Brain microvascular endothelial cell (primary cell): ENCODE measurements around the gene CALY.

ENCODE experiments used
- DNase-seq: peaks from one replicate; pipeline ENCODE4 v3.0.0-alpha.2; 2020
- H3K27ac ChIP-seq: fragments of 250-450 bp; sonication (Bioruptor Pico); 2 replicates; pipeline ENCODE4 v1.5.1; 2020; ENCODE audit warnings: mild to moderate bottlenecking, moderate library complexity
- H3K27me3 ChIP-seq: fragments of 250-450 bp; sonication (Bioruptor Pico); replicated peaks from 2 replicates; pipeline ENCODE4 v1.5.1; 2020; ENCODE audit warnings: mild to moderate bottlenecking
- H3K36me3 ChIP-seq: fragments of 250-450 bp; sonication (Bioruptor Pico); replicated peaks from 2 replicates; pipeline ENCODE4 v1.5.1; 2020; ENCODE audit warnings: mild to moderate bottlenecking
- H3K4me3 ChIP-seq: 2 replicates; pipeline ENCODE4 v1.5.1; 2011; ENCODE audit warnings: low read depth, mild to moderate bottlenecking, control low read depth, low read length, moderate library complexity
- in situ Hi-C: cut with HindIII; loops from 2 replicates; pipeline ENCODE4 v1.10.0; 2017; ENCODE audit warnings: low sequenced_read_pairs, low pct_ligation_motif_present
- TF ChIP-seq, protein P1 (sequence below): IDR thresholded peaks from 2 replicates; pipeline ENCODE4 v1.5.1; 2011; ENCODE audit warnings: low read depth, mild to moderate bottlenecking, moderate library complexity, low read length, control low read depth, inconsistent platforms; ENCODE audit errors: missing control alignments

Gene CALY

DNA sequence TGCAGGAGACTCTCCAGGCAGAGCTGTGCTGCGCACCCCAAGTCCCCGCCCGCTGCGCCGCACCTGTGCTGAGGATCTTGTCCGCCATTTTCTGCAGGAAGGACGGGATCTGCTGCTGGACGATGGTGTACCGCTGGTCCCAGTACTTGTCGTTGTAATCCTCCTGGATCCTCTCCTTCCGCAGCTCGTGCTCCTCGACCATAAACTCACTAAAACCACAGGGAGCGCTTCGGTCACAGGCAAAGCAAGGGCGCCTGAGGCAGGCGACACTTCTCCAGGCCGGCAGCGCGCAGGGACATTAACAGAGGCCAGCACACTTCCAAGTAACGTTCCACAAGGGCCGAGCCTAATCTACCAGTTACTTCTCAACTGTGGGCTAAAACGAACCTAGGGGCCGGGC lies 46.9 kb downstream of the CALY start:
- no peak for DNase-seq
- Histone ChIP-seq H3K27ac (no peak overlapping the region), H3K36me3 (peaks cover 56% of the 10 kb centered on the region), H3K4me3 (no peak overlapping the region), H3K27me3 (no peaks in the 10 kb centered on the region)
- in situ Hi-C loops = no loop called here
- TF ChIP-seq, protein P1, sequence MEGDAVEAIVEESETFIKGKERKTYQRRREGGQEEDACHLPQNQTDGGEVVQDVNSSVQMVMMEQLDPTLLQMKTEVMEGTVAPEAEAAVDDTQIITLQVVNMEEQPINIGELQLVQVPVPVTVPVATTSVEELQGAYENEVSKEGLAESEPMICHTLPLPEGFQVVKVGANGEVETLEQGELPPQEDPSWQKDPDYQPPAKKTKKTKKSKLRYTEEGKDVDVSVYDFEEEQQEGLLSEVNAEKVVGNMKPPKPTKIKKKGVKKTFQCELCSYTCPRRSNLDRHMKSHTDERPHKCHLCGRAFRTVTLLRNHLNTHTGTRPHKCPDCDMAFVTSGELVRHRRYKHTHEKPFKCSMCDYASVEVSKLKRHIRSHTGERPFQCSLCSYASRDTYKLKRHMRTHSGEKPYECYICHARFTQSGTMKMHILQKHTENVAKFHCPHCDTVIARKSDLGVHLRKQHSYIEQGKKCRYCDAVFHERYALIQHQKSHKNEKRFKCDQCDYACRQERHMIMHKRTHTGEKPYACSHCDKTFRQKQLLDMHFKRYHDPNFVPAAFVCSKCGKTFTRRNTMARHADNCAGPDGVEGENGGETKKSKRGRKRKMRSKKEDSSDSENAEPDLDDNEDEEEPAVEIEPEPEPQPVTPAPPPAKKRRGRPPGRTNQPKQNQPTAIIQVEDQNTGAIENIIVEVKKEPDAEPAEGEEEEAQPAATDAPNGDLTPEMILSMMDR = no peak

DNA sequence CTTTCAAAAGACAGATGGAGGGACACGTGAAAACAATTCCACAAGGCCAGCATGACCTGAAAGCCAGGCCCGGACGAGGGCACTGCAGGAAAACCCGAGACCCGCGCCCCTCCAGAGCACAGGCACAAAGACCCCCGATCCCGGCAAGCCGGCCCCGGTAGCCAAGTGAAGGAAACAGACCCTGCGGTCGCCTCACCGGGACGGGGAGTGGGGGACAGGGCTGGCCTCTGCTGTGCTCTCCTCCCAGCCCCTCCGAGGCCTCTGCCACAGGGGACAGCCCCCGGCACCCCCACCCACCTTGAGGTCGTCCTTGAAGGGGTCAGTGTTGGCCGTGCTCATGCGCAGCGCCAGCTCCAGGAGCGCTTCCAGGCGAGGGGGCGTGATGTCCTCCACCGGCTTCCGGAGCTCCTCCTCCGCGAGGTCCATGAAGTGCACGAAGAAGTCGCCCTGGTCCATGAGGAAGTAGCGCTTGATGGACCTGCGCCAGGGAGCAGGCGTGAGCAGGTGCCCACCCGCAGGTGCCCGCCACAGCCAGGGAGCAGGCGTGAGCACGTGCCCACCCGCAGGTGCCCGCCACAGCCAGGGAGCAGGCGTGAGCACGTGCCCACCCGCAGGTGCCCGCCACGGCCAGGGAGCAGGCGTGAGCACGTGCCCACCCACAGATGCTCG lies 48.7 kb downstream of the CALY start:
- no peak overlapping the region for H3K27ac ChIP-seq
- TF ChIP-seq, protein P1 = no peak
- DNase-seq = no peak
- no peak overlapping the region for H3K4me3 ChIP-seq
- in situ Hi-C loops = no loop called here
- H3K27me3 ChIP-seq = no peaks in the 10 kb centered on the region
- H3K36me3 ChIP-seq = peaks cover 63% of the 10 kb centered on the region

GRCh38 chr10:133286366-133286765 lies 50.3 kb downstream of the CALY start:
- peaks cover 70% of the 10 kb centered on the region for H3K36me3 ChIP-seq
- H3K4me3 ChIP-seq = no peak overlapping the region
- no peak overlapping the region for H3K27ac ChIP-seq
- DNase-seq = no peak
- no peaks in the 10 kb centered on the region for H3K27me3 ChIP-seq
- in situ Hi-C loops = no loop called here
- TF ChIP-seq, protein P1 = no peak

GRCh38 chr10:133285217-133285616 lies 51.5 kb downstream of the CALY start:
- peaks cover 66% of the 10 kb centered on the region for H3K36me3 ChIP-seq
- H3K4me3 ChIP-seq = no peak overlapping the region

DNA sequence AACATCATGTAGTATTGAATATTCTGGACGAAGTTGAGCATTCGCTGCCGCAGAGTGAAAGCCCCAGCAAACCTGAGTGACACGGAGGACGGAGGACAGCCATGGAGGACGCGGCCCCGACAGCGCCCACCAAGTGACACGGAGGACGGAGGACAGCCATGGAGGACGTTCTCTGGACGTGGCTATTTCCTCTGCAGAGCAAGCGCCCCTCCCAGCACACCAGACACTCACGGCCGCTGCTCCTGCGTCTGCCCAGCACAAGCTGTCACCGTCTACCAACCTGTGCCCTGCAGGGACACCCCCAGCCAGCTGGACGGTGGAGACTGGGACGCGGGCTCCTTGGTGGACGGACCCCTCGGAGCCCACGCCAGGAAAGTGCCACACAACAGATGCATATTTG lies 52.8 kb downstream of the CALY start:
- no peak overlapping the region for H3K4me3 ChIP-seq
- TF ChIP-seq, protein P1 = no peak
- no peaks in the 10 kb centered on the region for H3K27me3 ChIP-seq
- in situ Hi-C loops = no loop called here
- peaks cover 59% of the 10 kb centered on the region for H3K36me3 ChIP-seq
- no peak for DNase-seq
- H3K27ac ChIP-seq = no peak overlapping the region

More at GRCh38 chr10:133285217-133285616, 51.5 kb downstream of the CALY start:
- TF ChIP-seq, protein P1 = no peak
- DNase-seq = no peak
- in situ Hi-C loops = no loop called here
- Histone ChIP-seq H3K27ac (no peak overlapping the region), H3K27me3 (no peaks in the 10 kb centered on the region)

- in situ Hi-C loops = no loop called here
- TF ChIP-seq, protein P1 = no peak
- peaks cover 51% of the 10 kb centered on the region for H3K36me3 ChIP-seq
- H3K27me3 ChIP-seq = no peaks in the 10 kb centered on the region
- no peak overlapping the region for H3K27ac ChIP-seq
- no peak overlapping the region for H3K4me3 ChIP-seq
- no peak for DNase-seq
Measured at GRCh38 chr10:133282846-133283390, 53.8 kb downstream of the CALY start.
